H9 (cell line): ENCODE measurements around the gene TRAPPC2. TPM values are rescaled to one million over a fixed set of nuclear protein-coding genes. Genes with fewer than 3 reads are reported as not detected.

Experiments
- DNase-seq: peaks from one replicate; pipeline ENCODE4 v3.0.0-alpha.2; 2017
- H2AFZ ChIP-seq: one replicate; pipeline ENCODE4 v1.6.1; 2013; ENCODE audit warnings: mild to moderate bottlenecking, low read length, control low read depth, moderate library complexity
- H2AK5ac ChIP-seq: 2 replicates; pipeline ENCODE4 v1.6.1; 2013; ENCODE audit warnings: low read length, control low read depth, mixed read lengths; ENCODE audit not compliant: insufficient read length
- H2BK120ac ChIP-seq: one replicate; pipeline ENCODE4 v1.6.1; 2013; ENCODE audit warnings: low read depth, mild to moderate bottlenecking, low read length, control low read depth, inconsistent platforms; ENCODE audit not compliant: poor library complexity, severe bottlenecking
- H2BK12ac ChIP-seq: 2 replicates; pipeline ENCODE4 v1.6.1; 2013; ENCODE audit warnings: low read length, control low read depth, mixed read lengths, low read depth; ENCODE audit not compliant: insufficient read length
- H2BK15ac ChIP-seq: 2 replicates; pipeline ENCODE4 v1.6.1; 2013; ENCODE audit warnings: low read depth, low read length, control low read depth
- H2BK20ac ChIP-seq: one replicate; pipeline ENCODE4 v1.6.1; 2013; ENCODE audit warnings: low read depth, mild to moderate bottlenecking, low read length, control low read depth, inconsistent platforms; ENCODE audit not compliant: poor library complexity, severe bottlenecking
- H2BK5ac ChIP-seq: 2 replicates; pipeline ENCODE4 v1.6.1; 2013; ENCODE audit warnings: low read length, control low read depth, mixed read lengths; ENCODE audit not compliant: insufficient read length
- H3K14ac ChIP-seq: 2 replicates; pipeline ENCODE4 v1.6.1; 2013; ENCODE audit warnings: low read length, control low read depth; ENCODE audit not compliant: insufficient read depth
- H3K18ac ChIP-seq: 2 replicates; pipeline ENCODE4 v1.6.1; 2013; ENCODE audit warnings: low read depth, mild to moderate bottlenecking, mixed read lengths, low read length, control low read depth; ENCODE audit not compliant: insufficient read length
- H3K23ac ChIP-seq: 2 replicates; pipeline ENCODE4 v1.6.1; 2013; ENCODE audit warnings: low read length, control low read depth, mixed read lengths, low read depth; ENCODE audit not compliant: insufficient read length
- H3K23me2 ChIP-seq: 2 replicates; pipeline ENCODE4 v1.6.1; 2013; ENCODE audit warnings: low read depth, mild to moderate bottlenecking, mixed read lengths, low read length, control low read depth; ENCODE audit not compliant: insufficient read length, poor library complexity, severe bottlenecking
- H3K27ac ChIP-seq: 2 replicates; pipeline ENCODE4 v1.5.1; 2013; ENCODE audit warnings: low read length, control low read depth, mixed read lengths, low read depth; ENCODE audit not compliant: insufficient read length
- H3K27me3 ChIP-seq: 2 replicates; pipeline ENCODE4 v1.6.1; 2013; ENCODE audit warnings: low read length, control low read depth, inconsistent platforms; ENCODE audit not compliant: insufficient read depth
- H3K4ac ChIP-seq: 2 replicates; pipeline ENCODE4 v1.6.1; 2013; ENCODE audit warnings: low read depth, mild to moderate bottlenecking, control low read depth, inconsistent platforms, low read length, moderate library complexity
- H3K4me1 ChIP-seq: 2 replicates; pipeline ENCODE4 v1.6.1; 2013; ENCODE audit warnings: low read length, control low read depth, inconsistent platforms; ENCODE audit not compliant: insufficient read depth
- H3K4me2 ChIP-seq: 2 replicates; pipeline ENCODE4 v1.6.1; 2013; ENCODE audit warnings: low read length, control low read depth, mixed read lengths; ENCODE audit not compliant: insufficient read length, insufficient read depth
- H3K56ac ChIP-seq: 2 replicates; pipeline ENCODE4 v1.6.1; 2013; ENCODE audit warnings: low read depth, mild to moderate bottlenecking, mixed read lengths, low read length, control low read depth; ENCODE audit not compliant: insufficient read length
- H3K79me1 ChIP-seq: 2 replicates; pipeline ENCODE4 v1.6.1; 2013; ENCODE audit warnings: low read depth, mild to moderate bottlenecking, moderate library complexity, low read length, control low read depth, inconsistent platforms; ENCODE audit not compliant: insufficient read depth, poor library complexity, severe bottlenecking
- H3K79me2 ChIP-seq: 2 replicates; pipeline ENCODE4 v1.6.1; 2013; ENCODE audit warnings: low read length, control low read depth, inconsistent platforms; ENCODE audit not compliant: insufficient read depth
- H3K9ac ChIP-seq: 2 replicates; pipeline ENCODE4 v1.6.1; 2013; ENCODE audit warnings: low read length, control low read depth, mixed read lengths; ENCODE audit not compliant: insufficient read length; ENCODE audit errors: extremely low read depth
- H3K9me3 ChIP-seq: one replicate; pipeline ENCODE4 v1.6.1; 2013; ENCODE audit warnings: low read depth, low read length, inconsistent platforms; ENCODE audit not compliant: control insufficient read depth
- H3T11ph ChIP-seq: one replicate; pipeline ENCODE4 v1.6.1; 2013; ENCODE audit warnings: mild to moderate bottlenecking, low read length, control low read depth, inconsistent platforms
- H4K20me1 ChIP-seq: one replicate; pipeline ENCODE4 v1.6.1; 2013; ENCODE audit not compliant: control insufficient read depth, insufficient read length, insufficient read depth
- H4K5ac ChIP-seq: 2 replicates; pipeline ENCODE4 v1.6.1; 2013; ENCODE audit warnings: low read depth, mild to moderate bottlenecking, mixed read lengths, low read length, control low read depth; ENCODE audit not compliant: insufficient read length
- H4K8ac ChIP-seq: replicated peaks from 2 replicates; pipeline ENCODE4 v1.6.1; 2013; ENCODE audit warnings: low read length, control low read depth, mixed read lengths, low read depth; ENCODE audit not compliant: insufficient read length
- H4K91ac ChIP-seq: 2 replicates; pipeline ENCODE4 v1.6.1; 2013; ENCODE audit warnings: low read depth, mild to moderate bottlenecking, moderate library complexity, mixed read lengths, low read length, control low read depth; ENCODE audit not compliant: insufficient read length
- H3K27ac Mint-ChIP-seq, 3 experiments: 2 replicates in 2 of 3; 3 replicates in 1 of 3; pipeline ENCODE4 v1.8.0; 2020 to 2021; ENCODE audit warnings: mixed read lengths in 3 of 3, mild to moderate bottlenecking in 1 of 3, moderate library complexity in 1 of 3
- H3K27me3 Mint-ChIP-seq: 2 replicates; pipeline ENCODE4 v1.8.0; 2021; ENCODE audit warnings: low read depth, mild to moderate bottlenecking, moderate library complexity, mixed read lengths
- H3K36me3 Mint-ChIP-seq, 3 experiments: 2 replicates in 2 of 3; 3 replicates in 1 of 3; pipeline ENCODE4 v1.8.0; 2020 to 2021; ENCODE audit warnings: low read depth in 3 of 3, mixed read lengths in 3 of 3; ENCODE audit not compliant: insufficient read depth in 1 of 3
- H3K4me1 Mint-ChIP-seq, 2 experiments: 2 replicates each; pipeline ENCODE4 v1.8.0; 2020; ENCODE audit warnings: mixed read lengths in 2 of 2
- H3K4me3 Mint-ChIP-seq, 2 experiments: 2 replicates in 1 of 2; 3 replicates in 1 of 2; pipeline ENCODE4 v1.8.0; 2020 to 2021; ENCODE audit warnings: mild to moderate bottlenecking in 2 of 2, mixed read lengths in 2 of 2, moderate library complexity in 1 of 2
- H3K9me3 Mint-ChIP-seq, 2 experiments: 2 replicates in 1 of 2; 3 replicates in 1 of 2; pipeline ENCODE4 v1.8.0; 2020; ENCODE audit warnings: mild to moderate bottlenecking in 2 of 2, mixed read lengths in 2 of 2, moderate library complexity in 1 of 2
- WGBS: extraction: QIAGEN DNeasy Blood & Tissue Kit; methylation state at CpG from one replicate; pipeline ENCODE4 v1.1.7; 2013; ENCODE audit warnings: missing lambda C conversion rate, low lambda C conversion rate, mixed read lengths; ENCODE audit not compliant: insufficient read length; ENCODE audit errors: extremely low coverage; 5-methylcytosine and 5-hydroxymethylcytosine counted together
- total RNA-seq: library from RNA; stranded (reverse); gene quantifications from 2 replicates; pipeline ENCODE4 v1.2.1, GENCODE V29; 2021
- TF ChIP-seq, protein P1 (sequence below): fragments of 200-600 bp; sonication (generic); conservative IDR thresholded peaks from 3 replicates; pipeline ENCODE4 v1.8.0; 2021; ENCODE audit warnings: antibody characterized with exemption, mild to moderate bottlenecking

Gene TRAPPC2
- total RNA-seq, 1 experiment from 2014 or later, result 13.3 TPM

DNA sequence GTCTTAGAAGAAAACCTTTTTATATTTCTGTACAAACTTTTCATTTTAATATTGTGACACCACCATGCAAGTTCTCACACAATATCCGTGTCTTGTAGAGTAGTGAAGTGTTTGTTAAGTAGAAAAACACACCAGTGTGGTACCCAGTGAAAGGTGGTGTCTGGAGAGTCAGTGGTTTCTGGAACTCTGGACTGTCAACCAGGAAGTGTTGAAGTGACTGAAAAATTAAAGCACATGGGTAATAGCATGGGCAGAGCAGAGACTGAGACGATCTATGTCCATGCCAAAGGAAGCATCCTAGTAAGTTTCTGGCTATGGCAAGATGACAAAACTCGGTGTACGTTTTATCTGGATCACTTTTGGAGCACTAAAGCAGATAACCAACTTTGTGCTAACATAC, 23.3 kb downstream of the TRAPPC2 start:
- WGBS, result no CpG with 5 or more reads among the region's 4 CpGs
- H4K8ac ChIP-seq, result no peak overlapping the region
- H2BK5ac ChIP-seq, result no peak overlapping the region
- no peak overlapping the region for H3K27ac Mint-ChIP-seq
- H3K9ac ChIP-seq, result no peak overlapping the region
- H2BK20ac ChIP-seq, result no peak overlapping the region
- no peaks in the 10 kb centered on the region for H3K27me3 ChIP-seq
- no peak overlapping the region for H3K23ac ChIP-seq
- H2BK120ac ChIP-seq, result no peak overlapping the region
- H3K23me2 ChIP-seq, result no peaks in the 10 kb centered on the region
- H3K4me3 Mint-ChIP-seq, result no peak overlapping the region
- no peak overlapping the region for H3K27ac ChIP-seq
- H3K4ac ChIP-seq, result no peak overlapping the region
- TF ChIP-seq, protein P1, sequence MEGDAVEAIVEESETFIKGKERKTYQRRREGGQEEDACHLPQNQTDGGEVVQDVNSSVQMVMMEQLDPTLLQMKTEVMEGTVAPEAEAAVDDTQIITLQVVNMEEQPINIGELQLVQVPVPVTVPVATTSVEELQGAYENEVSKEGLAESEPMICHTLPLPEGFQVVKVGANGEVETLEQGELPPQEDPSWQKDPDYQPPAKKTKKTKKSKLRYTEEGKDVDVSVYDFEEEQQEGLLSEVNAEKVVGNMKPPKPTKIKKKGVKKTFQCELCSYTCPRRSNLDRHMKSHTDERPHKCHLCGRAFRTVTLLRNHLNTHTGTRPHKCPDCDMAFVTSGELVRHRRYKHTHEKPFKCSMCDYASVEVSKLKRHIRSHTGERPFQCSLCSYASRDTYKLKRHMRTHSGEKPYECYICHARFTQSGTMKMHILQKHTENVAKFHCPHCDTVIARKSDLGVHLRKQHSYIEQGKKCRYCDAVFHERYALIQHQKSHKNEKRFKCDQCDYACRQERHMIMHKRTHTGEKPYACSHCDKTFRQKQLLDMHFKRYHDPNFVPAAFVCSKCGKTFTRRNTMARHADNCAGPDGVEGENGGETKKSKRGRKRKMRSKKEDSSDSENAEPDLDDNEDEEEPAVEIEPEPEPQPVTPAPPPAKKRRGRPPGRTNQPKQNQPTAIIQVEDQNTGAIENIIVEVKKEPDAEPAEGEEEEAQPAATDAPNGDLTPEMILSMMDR, result no peak
- H3K79me2 ChIP-seq, result no peaks in the 10 kb centered on the region
- H3K79me1 ChIP-seq, result no peaks in the 10 kb centered on the region
- no peak overlapping the region for H2BK12ac ChIP-seq
- no peak overlapping the region for H2AFZ ChIP-seq
- H4K5ac ChIP-seq, result no peak overlapping the region
- H3K4me2 ChIP-seq, result no peak overlapping the region
- H3K56ac ChIP-seq, result no peak overlapping the region
- no peak overlapping the region for H3K18ac ChIP-seq
- H3K9me3 ChIP-seq, result no peaks in the 10 kb centered on the region
- H2AK5ac ChIP-seq, result no peak overlapping the region
- no peaks in the 10 kb centered on the region for H4K20me1 ChIP-seq
- no peak for DNase-seq
- no peak overlapping the region for H3K14ac ChIP-seq
- no peak overlapping the region for H3T11ph ChIP-seq
- H3K27me3 Mint-ChIP-seq, result no peaks in the 10 kb centered on the region; the same call in 1 of the 2 replicates
- peaks cover 16 to 27% of the 10 kb centered on the region in 2 experiments for H3K9me3 Mint-ChIP-seq
- peaks cover 0 to 16% of the 10 kb centered on the region in 2 experiments; a peak in 3 of 4 replicates for H3K4me1 Mint-ChIP-seq
- peaks cover 10 to 47% (median 30%) of the 10 kb centered on the region in 3 experiments for H3K36me3 Mint-ChIP-seq
- peaks cover 3% of the 10 kb centered on the region; the same call in 1 of the 2 replicates for H3K4me1 ChIP-seq
- H2BK15ac ChIP-seq, result no peak overlapping the region
- no peak overlapping the region for H4K91ac ChIP-seq
